ENCODE measurements around the gene WNT5B.

GRCh38 chr12:1643905-1644533 is 15.0 kb downstream of the WNT5B start:
- TF ChIP-seq CTCF (IDR thresholded peaks at IDR 0.05; ENCODE audit: low read depth, low read length, missing input control) = no peak
- TF ChIP-seq TAF1 (conservative IDR thresholded peaks at IDR 0.05) = no peak
- TF ChIP-seq EGR1 (IDR thresholded peaks at IDR 0.05; ENCODE audit: low read depth in 2 of 2) = no peak
- no peak for TF ChIP-seq MAX (IDR thresholded peaks at IDR 0.05)
- TF ChIP-seq SP1 (IDR thresholded peaks at IDR 0.05) = no peak
- TF ChIP-seq, protein P1, sequence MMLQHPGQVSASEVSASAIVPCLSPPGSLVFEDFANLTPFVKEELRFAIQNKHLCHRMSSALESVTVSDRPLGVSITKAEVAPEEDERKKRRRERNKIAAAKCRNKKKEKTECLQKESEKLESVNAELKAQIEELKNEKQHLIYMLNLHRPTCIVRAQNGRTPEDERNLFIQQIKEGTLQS (IDR thresholded peaks at IDR 0.05) = no peak
- TF ChIP-seq JUND (IDR thresholded peaks at IDR 0.05) = no peak
- no peak for TF ChIP-seq RXRA (IDR thresholded peaks at IDR 0.05)
- TF ChIP-seq YY1 (IDR thresholded peaks at IDR 0.05) = no peak
- no peak for TF ChIP-seq HNF4A (conservative IDR thresholded peaks at IDR 0.05)
